Activated naive CD4-positive, alpha-beta T cell treated with anti-CD3 and anti-CD28 coated beads for 36 hours (primary cell): Measurements from ENCODE around the gene EHMT1. TPM values are rescaled to one million over a fixed set of nuclear protein-coding genes. Genes with fewer than 3 reads are reported as not detected.

Experiments
- CTCF ChIA-PET: fragments of 350-600 bp; sonication (Branson Sonifier 250); formaldehyde crosslinking; loops from one replicate; lab custom pipeline; 2021; ENCODE audit warnings: antibody characterized with exemption; lab: Charles Lee
- DNase-seq: peaks from one replicate; pipeline ENCODE4 v3.0.0-alpha.2; 2020
- H3K27ac Mint-ChIP-seq: one replicate; pipeline ENCODE4 v1.8.0; 2021; ENCODE audit warnings: mild to moderate bottlenecking, mixed read lengths
- H3K27me3 Mint-ChIP-seq: one replicate; pipeline ENCODE4 v1.8.0; 2021; ENCODE audit warnings: low read depth, mixed read lengths
- H3K36me3 Mint-ChIP-seq: one replicate; pipeline ENCODE4 v1.8.0; 2021; ENCODE audit warnings: low read depth, mixed read lengths
- H3K4me1 Mint-ChIP-seq: one replicate; pipeline ENCODE4 v1.8.0; 2021; ENCODE audit warnings: low read depth, mixed read lengths
- H3K4me3 Mint-ChIP-seq: one replicate; pipeline ENCODE4 v1.8.0; 2021; ENCODE audit warnings: mild to moderate bottlenecking, moderate library complexity, mixed read lengths
- H3K9me3 Mint-ChIP-seq: one replicate; pipeline ENCODE4 v1.8.0; 2021; ENCODE audit warnings: mixed read lengths
- intact Hi-C: fragments of 100-400 bp; cut with micrococcal nuclease; formaldehyde crosslinking; loops from one replicate; pipeline ENCODE4 v1.15.1; 2023
- total RNA-seq, 2 experiments: library from RNA; stranded (reverse); gene quantifications; one replicate each; pipeline ENCODE4 v1.2.3, GENCODE V29; 2021

Gene EHMT1
- total RNA-seq, 2 experiments from 2014 or later, result 57.9 to 59.0 TPM

- no peaks in the 10 kb centered on the region for H3K9me3 Mint-ChIP-seq
- intact Hi-C loops, result loop anchor here (1.0 kb wide), 1 partner anchor 39 kb away; no protein-coding TSS in a partner anchor
- H3K27ac Mint-ChIP-seq, result peak overlapping the region; percentile 84
- H3K4me3 Mint-ChIP-seq, result no peak overlapping the region
- peaks cover 38% of the 10 kb centered on the region for H3K4me1 Mint-ChIP-seq
- H3K36me3 Mint-ChIP-seq, result peaks cover 47% of the 10 kb centered on the region
- no peaks in the 10 kb centered on the region for H3K27me3 Mint-ChIP-seq
- DNase-seq, result no peak
- CTCF ChIA-PET, result no interaction called here
These were observed 143.0 kb downstream of the EHMT1 start for GRCh38 chr9:137761793-137762192.

GRCh38 chr9:137762414-137763061, 143.7 kb downstream of the EHMT1 start:
- Mint-ChIP-seq H3K27me3 (no peaks in the 10 kb centered on the region), H3K36me3 (peaks cover 48% of the 10 kb centered on the region), H3K9me3 (no peaks in the 10 kb centered on the region), H3K4me3 (no peak overlapping the region), H3K27ac (peak overlapping the region; percentile 83), H3K4me1 (peaks cover 33% of the 10 kb centered on the region)
- CTCF ChIA-PET, result no interaction called here
- no peak for DNase-seq
- intact Hi-C loops, result no loop called here

- peaks cover 44% of the 10 kb centered on the region for H3K36me3 Mint-ChIP-seq
- H3K4me1 Mint-ChIP-seq, result peaks cover 26% of the 10 kb centered on the region
- CTCF ChIA-PET, result no interaction called here
- H3K27ac Mint-ChIP-seq, result no peak overlapping the region
- no peaks in the 10 kb centered on the region for H3K27me3 Mint-ChIP-seq
- no peaks in the 10 kb centered on the region for H3K9me3 Mint-ChIP-seq
- intact Hi-C loops, result no loop called here
- no peak for DNase-seq
- H3K4me3 Mint-ChIP-seq, result no peak overlapping the region
These were observed 144.6 kb downstream of the EHMT1 start for GRCh38 chr9:137763271-137763955.

- CTCF ChIA-PET, result no interaction called here
- H3K27ac Mint-ChIP-seq, result peak overlapping the region; percentile 54
These were observed 145.4 kb downstream of the EHMT1 start for GRCh38 chr9:137764171-137764671.

GRCh38 chr9:137764981-137765380, 146.2 kb downstream of the EHMT1 start:
- H3K36me3 Mint-ChIP-seq, result peaks cover 39% of the 10 kb centered on the region
- CTCF ChIA-PET, result no interaction called here

More at GRCh38 chr9:137764171-137764671, 145.4 kb downstream of the EHMT1 start:
- no peak for DNase-seq
- Mint-ChIP-seq H3K27me3 (no peaks in the 10 kb centered on the region), H3K36me3 (peaks cover 39% of the 10 kb centered on the region), H3K4me1 (peaks cover 26% of the 10 kb centered on the region), H3K9me3 (no peaks in the 10 kb centered on the region), H3K4me3 (no peak overlapping the region)
- intact Hi-C loops, result no loop called here

GRCh38 chr9:137765536-137765935, 146.7 kb downstream of the EHMT1 start:
- Mint-ChIP-seq H3K4me1 (peaks cover 17% of the 10 kb centered on the region), H3K27me3 (no peaks in the 10 kb centered on the region), H3K27ac (peak overlapping the region; percentile 15), H3K36me3 (peaks cover 45% of the 10 kb centered on the region), H3K4me3 (no peak overlapping the region), H3K9me3 (peaks cover 3% of the 10 kb centered on the region)
- CTCF ChIA-PET, result interaction anchor here (1.1 kb wide), 1 partner anchor 92 kb away, joined by 4 read pairs; no protein-coding TSS in a partner anchor
- intact Hi-C loops, result no loop called here
- no peak for DNase-seq

More at GRCh38 chr9:137764981-137765380, 146.2 kb downstream of the EHMT1 start:
- no peak for DNase-seq
- Mint-ChIP-seq H3K4me3 (no peak overlapping the region), H3K4me1 (peaks cover 21% of the 10 kb centered on the region), H3K27me3 (no peaks in the 10 kb centered on the region), H3K27ac (no peak overlapping the region), H3K9me3 (no peaks in the 10 kb centered on the region)
- intact Hi-C loops, result no loop called here

- Mint-ChIP-seq H3K4me1 (no peaks in the 10 kb centered on the region), H3K27ac (no peak overlapping the region), H3K4me3 (no peak overlapping the region), H3K27me3 (no peaks in the 10 kb centered on the region), H3K36me3 (peaks cover 26% of the 10 kb centered on the region), H3K9me3 (peaks cover 5% of the 10 kb centered on the region)
- DNase-seq, result no peak
- CTCF ChIA-PET, result interaction anchor here (0.5 kb wide), 1 partner anchor 57 kb away, joined by 3 read pairs; no protein-coding TSS in a partner anchor
- intact Hi-C loops, result no loop called here
These were observed 152.8 kb downstream of the EHMT1 start for GRCh38 chr9:137771580-137771979.

GRCh38 chr9:137772281-137772873, 153.6 kb downstream of the EHMT1 start:
- Mint-ChIP-seq H3K9me3 (peaks cover 5% of the 10 kb centered on the region), H3K36me3 (peaks cover 29% of the 10 kb centered on the region), H3K27ac (no peak overlapping the region), H3K4me3 (no peak overlapping the region), H3K4me1 (no peaks in the 10 kb centered on the region), H3K27me3 (no peaks in the 10 kb centered on the region)
- peak; percentile 36 for DNase-seq
- intact Hi-C loops, result no loop called here
- CTCF ChIA-PET, result no interaction called here

GRCh38 chr9:137774775-137775386, 156.1 kb downstream of the EHMT1 start:
- CTCF ChIA-PET, result interaction anchor here (1.3 kb wide), 1 partner anchor 102 kb away, joined by 3 read pairs; no protein-coding TSS in a partner anchor
- Mint-ChIP-seq H3K4me3 (no peak overlapping the region), H3K27me3 (no peaks in the 10 kb centered on the region), H3K4me1 (no peaks in the 10 kb centered on the region), H3K27ac (no peak overlapping the region), H3K9me3 (peaks cover 5% of the 10 kb centered on the region), H3K36me3 (peaks cover 30% of the 10 kb centered on the region)
- intact Hi-C loops, result no loop called here
- no peak for DNase-seq

- CTCF ChIA-PET, result no interaction called here
- peaks cover 19% of the 10 kb centered on the region for H3K36me3 Mint-ChIP-seq
- H3K4me1 Mint-ChIP-seq, result no peaks in the 10 kb centered on the region
- H3K27ac Mint-ChIP-seq, result no peak overlapping the region
- H3K9me3 Mint-ChIP-seq, result no peaks in the 10 kb centered on the region
- intact Hi-C loops, result no loop called here
- no peak for DNase-seq
- H3K4me3 Mint-ChIP-seq, result no peak overlapping the region
- H3K27me3 Mint-ChIP-seq, result no peaks in the 10 kb centered on the region
These were observed 157.6 kb downstream of the EHMT1 start for GRCh38 chr9:137776306-137776995.

- no peak overlapping the region for H3K27ac Mint-ChIP-seq
- no peaks in the 10 kb centered on the region for H3K9me3 Mint-ChIP-seq
- intact Hi-C loops, result no loop called here
- DNase-seq, result no peak
- H3K4me3 Mint-ChIP-seq, result no peak overlapping the region
- CTCF ChIA-PET, result no interaction called here
- H3K27me3 Mint-ChIP-seq, result no peaks in the 10 kb centered on the region
- no peaks in the 10 kb centered on the region for H3K4me1 Mint-ChIP-seq
- H3K36me3 Mint-ChIP-seq, result peaks cover 26% of the 10 kb centered on the region
These were observed 159.0 kb downstream of the EHMT1 start for GRCh38 chr9:137777761-137778160.

- H3K4me1 Mint-ChIP-seq, result no peaks in the 10 kb centered on the region
- CTCF ChIA-PET, result no interaction called here
- H3K36me3 Mint-ChIP-seq, result peaks cover 31% of the 10 kb centered on the region
- H3K27ac Mint-ChIP-seq, result no peak overlapping the region
- no peak for DNase-seq
- H3K27me3 Mint-ChIP-seq, result no peaks in the 10 kb centered on the region
- H3K9me3 Mint-ChIP-seq, result no peaks in the 10 kb centered on the region
- no peak overlapping the region for H3K4me3 Mint-ChIP-seq
- intact Hi-C loops, result no loop called here
These were observed 159.5 kb downstream of the EHMT1 start for GRCh38 chr9:137778336-137778735.
